GM23248 (cell line): ENCODE data around the gene EGLN2. TPM values are rescaled to one million over a fixed set of nuclear protein-coding genes. Genes with fewer than 3 reads are reported as not detected.
"Not testable (repeated sequence)": the region's sequence is repeated elsewhere in the genome, so short reads cannot be mapped to it uniquely, and the experiment has no call there.

Experiments used
- DNase-seq: peaks from one replicate; pipeline ENCODE4 v3.0.0-alpha.2; 2015
- H2AFZ ChIP-seq: fragments of 200-600 bp; sonication (generic); 2 replicates; pipeline ENCODE4 v1.6.1; 2016; ENCODE audit warnings: antibody characterized with exemption
- H3F3A ChIP-seq: fragments of 200-600 bp; sonication (generic); 2 replicates; pipeline ENCODE4 v1.6.1; 2016; ENCODE audit warnings: mild to moderate bottlenecking, antibody characterized with exemption, mixed run types; ENCODE audit not compliant: insufficient read depth
- H3K27ac ChIP-seq: fragments of 200-600 bp; sonication (generic); 2 replicates; pipeline ENCODE4 v1.5.1; 2016; ENCODE audit warnings: mild to moderate bottlenecking
- H3K27me3 ChIP-seq: fragments of 200-600 bp; sonication (generic); replicated peaks from 2 replicates; pipeline ENCODE4 v1.6.1; 2016; ENCODE audit warnings: mild to moderate bottlenecking; ENCODE audit not compliant: insufficient read depth
- H3K36me3 ChIP-seq: fragments of 200-600 bp; sonication (generic); 2 replicates; pipeline ENCODE4 v1.6.1; 2016; ENCODE audit warnings: low read depth, mild to moderate bottlenecking
- H3K4me1 ChIP-seq: fragments of 200-600 bp; sonication (generic); 2 replicates; pipeline ENCODE4 v1.6.1; 2016; ENCODE audit warnings: mild to moderate bottlenecking; ENCODE audit not compliant: insufficient read depth
- H3K4me2 ChIP-seq: fragments of 200-600 bp; sonication (generic); one replicate; pipeline ENCODE4 v1.6.1; 2016; ENCODE audit warnings: mild to moderate bottlenecking; ENCODE audit not compliant: unreplicated experiment
- H3K4me3 ChIP-seq: fragments of 200-600 bp; sonication (generic); 2 replicates; pipeline ENCODE4 v1.5.1; 2016; ENCODE audit warnings: mild to moderate bottlenecking
- H3K79me2 ChIP-seq: fragments of 200-600 bp; sonication (generic); 2 replicates; pipeline ENCODE4 v1.6.1; 2016; ENCODE audit warnings: mild to moderate bottlenecking; ENCODE audit not compliant: insufficient read depth
- H3K9ac ChIP-seq: fragments of 200-600 bp; sonication (generic); 2 replicates; pipeline ENCODE4 v1.6.1; 2016; ENCODE audit warnings: mild to moderate bottlenecking
- H3K9me2 ChIP-seq: fragments of 200-600 bp; sonication (generic); 2 replicates; pipeline ENCODE4 v1.6.1; 2016; ENCODE audit warnings: mixed run types, mild to moderate bottlenecking, moderate library complexity; ENCODE audit not compliant: insufficient read depth
- H3K9me3 ChIP-seq: fragments of 200-600 bp; sonication (generic); one replicate; pipeline ENCODE4 v1.6.1; 2017; ENCODE audit warnings: low read depth
- H4K20me1 ChIP-seq: fragments of 200-600 bp; sonication (generic); 2 replicates; pipeline ENCODE4 v1.6.0; 2016; ENCODE audit not compliant: insufficient read depth
- EZH2 ChIP-seq: fragments of 200-600 bp; sonication (generic); IDR thresholded peaks from 2 replicates; pipeline ENCODE4 v1.6.1; 2018; ENCODE audit warnings: antibody characterized with exemption, mild to moderate bottlenecking; ENCODE audit not compliant: insufficient read depth, poor library complexity, severe bottlenecking
- EZH2phosphoT487 ChIP-seq: fragments of 200-600 bp; sonication (generic); IDR thresholded peaks from 2 replicates; pipeline ENCODE4 v1.6.1; 2018; ENCODE audit warnings: antibody characterized with exemption, moderate library complexity, mild to moderate bottlenecking, low read depth; ENCODE audit not compliant: insufficient read depth
- WGBS, 2 experiments: methylation state at CpG; one replicate each; pipeline ENCODE4 v1.1.6; 2015 to 2017; ENCODE audit warnings: low lambda C conversion rate in 2 of 2, low coverage in 1 of 2; ENCODE audit errors: missing lambda C conversion rate in 2 of 2; 5-methylcytosine and 5-hydroxymethylcytosine counted together
- in situ Hi-C: fragments of 300-500 bp; cut with MboI; formaldehyde crosslinking; loops from 2 replicates; pipeline ENCODE4 v1.15.0; 2020
- polyA plus RNA-seq: library from polyadenylated mRNA; unstranded; fragments of >200 nt; fragmentation: Nextera tagmentation; extraction: Ambion mirVana; gene quantifications from 2 replicates; pipeline ENCODE4 v1.2.1, GENCODE V29; 2016
- total RNA-seq: library from RNA; depleted of rRNA; stranded (reverse); fragments of >200 nt; shearing (Covaris generic); gene quantifications from 2 replicates; pipeline ENCODE4 v1.2.3, GENCODE V29; 2014

EGLN2 gene
- total and polyA plus RNA-seq, 2 experiments from 2014 or later, result 52.5 to 83.3 TPM

GRCh38 chr19:40822161-40822560, 23.2 kb downstream of the EGLN2 start:
- Histone ChIP-seq H3K27me3 (no peaks in the 10 kb centered on the region), H3K4me1 (no peaks in the 10 kb centered on the region), H3K79me2 (no peaks in the 10 kb centered on the region), H4K20me1 (no peaks in the 10 kb centered on the region), H2AFZ (no peak overlapping the region), H3F3A (peaks cover 7% of the 10 kb centered on the region), H3K9ac (no peak overlapping the region), H3K9me2 (no peaks in the 10 kb centered on the region), H3K36me3 (no peaks in the 10 kb centered on the region; the same call in 1 of the 2 replicates), H3K4me2 (no peak overlapping the region), H3K9me3 (no peaks in the 10 kb centered on the region), H3K4me3 (no peak overlapping the region), H3K27ac (no peak overlapping the region)
- in situ Hi-C loops, result no loop called here
- DNase-seq, result no peak
- 90 to 93% methylated on average over 16 to 22 of the region's 22 CpGs for WGBS, 2 experiments
- no peak for TF ChIP-seq EZH2phosphoT487
- no peak for TF ChIP-seq EZH2

GRCh38 chr19:40822704-40823553, 23.9 kb downstream of the EGLN2 start:
- DNase-seq, H3K9me2 ChIP-seq, H3K9ac ChIP-seq, H3K27ac ChIP-seq, H3K9me3 ChIP-seq, in situ Hi-C loops, H3K4me3 ChIP-seq, H2AFZ ChIP-seq, H3K4me1 ChIP-seq, H3K4me2 ChIP-seq, H3K79me2 ChIP-seq, H3K27me3 ChIP-seq, H4K20me1 ChIP-seq, H3K36me3 ChIP-seq, H3F3A ChIP-seq: not testable (repeated sequence)
- 81 to 85% methylated on average over 9 of the region's 9 CpGs for WGBS, 2 experiments

GRCh38 chr19:40824916-40825315, 25.9 kb downstream of the EGLN2 start:
- H3K4me3 ChIP-seq, H3K9me2 ChIP-seq, in situ Hi-C loops, H3K4me1 ChIP-seq, H4K20me1 ChIP-seq, H3K36me3 ChIP-seq, H2AFZ ChIP-seq, H3K9ac ChIP-seq, H3K9me3 ChIP-seq, H3K4me2 ChIP-seq, H3K79me2 ChIP-seq, H3F3A ChIP-seq, DNase-seq, H3K27ac ChIP-seq, H3K27me3 ChIP-seq: not testable (repeated sequence)
- 86 to 89% methylated on average over 13 to 16 of the region's 16 CpGs for WGBS, 2 experiments

- H3K79me2 ChIP-seq, H3K36me3 ChIP-seq, H3K27me3 ChIP-seq, H3K9me3 ChIP-seq, H3K9ac ChIP-seq, H3K4me1 ChIP-seq, H3K27ac ChIP-seq, H3K9me2 ChIP-seq, DNase-seq, H3K4me3 ChIP-seq, H3K4me2 ChIP-seq, H3F3A ChIP-seq, in situ Hi-C loops, H4K20me1 ChIP-seq, H2AFZ ChIP-seq: not testable (repeated sequence)
- WGBS, 2 experiments, result 79 to 80% methylated on average over 6 of the region's 6 CpGs
These were observed 26.6 kb downstream of the EGLN2 start for GRCh38 chr19:40825460-40826095.

- H3K27ac ChIP-seq, H3K4me3 ChIP-seq, H2AFZ ChIP-seq, H3K27me3 ChIP-seq, H3K9ac ChIP-seq, H3K9me2 ChIP-seq, H3K9me3 ChIP-seq, H3K79me2 ChIP-seq, DNase-seq, in situ Hi-C loops, H4K20me1 ChIP-seq, H3K4me2 ChIP-seq, H3F3A ChIP-seq, H3K4me1 ChIP-seq, H3K36me3 ChIP-seq: not testable (repeated sequence)
- 83 to 85% methylated on average over 4 to 10 of the region's 14 CpGs for WGBS, 2 experiments
These were observed 27.3 kb downstream of the EGLN2 start for GRCh38 chr19:40826312-40826698.

- H3K27ac ChIP-seq, result not testable (repeated sequence)
- 90% methylated on average over 29 of the region's 29 CpGs for WGBS, 2 experiments
These were observed 27.9 kb downstream of the EGLN2 start for GRCh38 chr19:40826699-40827385.

More at GRCh38 chr19:40826699-40827385, 27.9 kb downstream of the EGLN2 start:
- H3K27me3 ChIP-seq, H3K4me1 ChIP-seq, H3F3A ChIP-seq, in situ Hi-C loops, H3K36me3 ChIP-seq, H3K9me2 ChIP-seq, H3K9ac ChIP-seq, DNase-seq, H3K4me2 ChIP-seq, H4K20me1 ChIP-seq, H3K9me3 ChIP-seq, H3K4me3 ChIP-seq, H2AFZ ChIP-seq, H3K79me2 ChIP-seq: not testable (repeated sequence)
